ENCODE data around the gene PDE11A.
"Not testable (repeated sequence)": the region's sequence is repeated elsewhere in the genome, so short reads cannot be mapped to it uniquely, and the experiment has no call there.

Gene PDE11A

DNA sequence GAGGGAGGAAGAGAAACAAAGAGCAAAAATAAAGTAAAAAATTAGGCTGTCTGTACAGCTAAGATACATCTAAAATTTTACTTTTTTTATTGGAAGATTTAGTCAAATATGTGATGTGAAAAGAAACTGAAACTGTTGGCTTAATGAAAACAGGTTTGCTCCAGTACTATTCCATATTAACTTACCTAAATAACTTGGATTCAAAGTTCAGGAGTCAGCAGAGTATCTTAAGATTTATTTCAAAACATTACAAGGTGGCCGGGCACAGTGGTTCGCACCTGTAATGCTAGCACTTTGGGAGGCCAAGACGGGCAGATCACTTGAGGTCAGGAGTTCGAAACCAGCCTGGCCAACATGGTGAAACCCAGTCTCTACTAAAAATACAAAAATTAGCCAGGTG is 197.9 kb downstream of the PDE11A start:
- Histone ChIP-seq H3K36me3 (ENCODE audit: insufficient read depth, low read length) (no peaks in the 10 kb centered on the region), H3K4me3 (ENCODE audit: low read length) (no peak overlapping the region), H3K4me1 (ENCODE audit: control insufficient read depth, insufficient read depth, low read length) (no peaks in the 10 kb centered on the region), H3K27me3 (ENCODE audit: control insufficient read depth, insufficient read depth, low read length) (no peaks in the 10 kb centered on the region), H3K4me2 (ENCODE audit: low read length) (no peak overlapping the region), H3K9me3 (replicated peaks; ENCODE audit: low read length) (no peaks in the 10 kb centered on the region), H3K9ac (ENCODE audit: low read depth, low read length) (no peak overlapping the region)

DNA sequence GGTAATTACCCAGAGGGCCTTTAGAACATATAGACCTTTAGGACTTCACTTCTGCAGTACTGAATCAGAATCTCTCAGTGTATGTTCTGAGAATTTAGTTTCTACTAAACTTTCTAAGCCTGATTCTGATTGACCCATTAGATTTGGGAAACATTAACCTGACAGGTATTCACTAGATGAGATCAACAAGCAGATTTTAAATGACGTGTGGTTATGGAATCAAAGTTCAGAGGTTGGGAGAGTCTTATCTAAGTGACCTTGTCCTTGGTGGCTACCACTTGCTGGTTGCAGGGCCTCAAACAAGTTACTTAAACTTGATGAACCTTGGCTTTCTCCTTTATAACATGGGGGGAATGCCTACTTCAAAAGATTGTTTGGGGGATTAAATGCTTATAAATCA is 198.7 kb downstream of the PDE11A start:
- no peaks in the 10 kb centered on the region for H3K9me3 ChIP-seq (replicated peaks; ENCODE audit: low read length)
- H3K4me1 ChIP-seq (ENCODE audit: control insufficient read depth, insufficient read depth, low read length) = no peaks in the 10 kb centered on the region
- no peak overlapping the region for H3K4me3 ChIP-seq (ENCODE audit: low read length)
- no peaks in the 10 kb centered on the region for H3K36me3 ChIP-seq (ENCODE audit: insufficient read depth, low read length)
- no peak overlapping the region for H3K9ac ChIP-seq (ENCODE audit: low read depth, low read length)
- H3K27me3 ChIP-seq (ENCODE audit: control insufficient read depth, insufficient read depth, low read length) = no peaks in the 10 kb centered on the region
- no peak overlapping the region for H3K4me2 ChIP-seq (ENCODE audit: low read length)

DNA sequence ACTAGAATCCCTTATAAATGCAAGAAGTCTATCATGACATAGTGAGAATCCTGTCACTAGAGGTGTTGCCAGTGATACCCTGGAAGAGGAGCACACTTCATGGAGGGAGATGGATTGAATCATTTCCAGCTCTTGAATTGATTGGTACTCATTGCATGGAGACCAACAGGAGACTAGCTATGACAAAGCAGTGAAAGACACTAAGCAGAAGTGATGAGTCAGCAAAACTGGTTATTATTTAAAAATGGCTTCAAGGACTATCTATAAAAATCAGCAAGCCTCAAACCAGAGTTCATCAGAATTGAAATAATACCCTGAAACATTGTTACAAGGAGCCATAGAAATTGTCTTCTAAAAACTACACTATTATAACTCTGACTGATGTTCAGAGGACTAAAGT is 200.3 kb downstream of the PDE11A start:
- Histone ChIP-seq H3K9ac (ENCODE audit: low read depth, low read length) (no peak overlapping the region), H3K4me3 (ENCODE audit: low read length) (no peak overlapping the region), H3K4me2 (ENCODE audit: low read length) (no peak overlapping the region), H3K4me1 (ENCODE audit: control insufficient read depth, insufficient read depth, low read length) (no peaks in the 10 kb centered on the region), H3K9me3 (replicated peaks; ENCODE audit: low read length) (no peaks in the 10 kb centered on the region), H3K36me3 (ENCODE audit: insufficient read depth, low read length) (no peaks in the 10 kb centered on the region), H3K27me3 (ENCODE audit: control insufficient read depth, insufficient read depth, low read length) (no peaks in the 10 kb centered on the region)

DNA sequence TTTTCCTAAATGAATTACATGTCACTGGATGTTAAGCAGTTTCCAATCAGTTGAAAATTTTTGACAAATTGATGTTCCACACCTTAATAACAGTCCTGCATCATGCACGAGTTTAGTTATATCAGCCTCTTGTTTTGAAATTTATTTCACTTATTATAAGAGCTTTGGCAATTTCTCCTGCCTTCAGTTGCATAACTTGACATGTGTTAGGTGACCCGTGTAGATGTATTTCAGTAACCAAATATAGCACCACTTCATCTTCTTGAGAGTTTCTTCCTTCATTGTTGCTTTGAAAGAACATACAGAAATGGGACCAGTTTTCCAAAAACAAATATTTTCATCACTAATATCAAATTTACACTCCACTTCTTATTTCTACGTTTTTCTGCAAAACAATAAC is 202.7 kb downstream of the PDE11A start:
- H3K9ac ChIP-seq (ENCODE audit: low read depth, low read length) = no peak overlapping the region
- H3K4me1 ChIP-seq (ENCODE audit: control insufficient read depth, insufficient read depth, low read length) = no peaks in the 10 kb centered on the region
- no peaks in the 10 kb centered on the region for H3K27me3 ChIP-seq (ENCODE audit: control insufficient read depth, insufficient read depth, low read length)
- no peak overlapping the region for H3K4me2 ChIP-seq (ENCODE audit: low read length)
- no peaks in the 10 kb centered on the region for H3K36me3 ChIP-seq (ENCODE audit: insufficient read depth, low read length)
- H3K4me3 ChIP-seq (ENCODE audit: low read length) = no peak overlapping the region
- no peaks in the 10 kb centered on the region for H3K9me3 ChIP-seq (replicated peaks; ENCODE audit: low read length)

DNA sequence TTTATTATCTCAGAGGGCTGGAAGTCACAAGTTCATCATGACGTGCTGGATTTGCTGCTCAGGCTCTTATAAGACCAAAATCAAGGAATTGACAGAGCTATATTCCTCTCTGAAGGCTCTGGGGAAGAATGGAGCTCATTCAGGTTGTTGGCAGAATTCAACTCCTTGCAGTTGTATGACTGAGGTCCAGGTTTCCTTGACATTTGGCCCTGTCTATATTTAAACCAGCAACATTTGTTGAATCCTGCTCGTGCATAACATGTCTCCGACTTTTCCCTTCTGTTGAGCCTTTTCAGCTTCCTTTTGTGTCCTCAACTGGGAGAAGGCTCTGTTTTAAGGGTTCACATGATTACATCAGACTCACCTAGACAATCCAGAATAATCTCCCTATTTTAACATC is 203.4 kb downstream of the PDE11A start:
- H3K4me2 ChIP-seq (ENCODE audit: low read length) = no peak overlapping the region
- no peak overlapping the region for H3K4me3 ChIP-seq (ENCODE audit: low read length)
- no peaks in the 10 kb centered on the region for H3K4me1 ChIP-seq (ENCODE audit: control insufficient read depth, insufficient read depth, low read length)
- no peaks in the 10 kb centered on the region for H3K9me3 ChIP-seq (replicated peaks; ENCODE audit: low read length)
- H3K27me3 ChIP-seq (ENCODE audit: control insufficient read depth, insufficient read depth, low read length) = no peaks in the 10 kb centered on the region
- no peaks in the 10 kb centered on the region for H3K36me3 ChIP-seq (ENCODE audit: insufficient read depth, low read length)
- no peak overlapping the region for H3K9ac ChIP-seq (ENCODE audit: low read depth, low read length)

DNA sequence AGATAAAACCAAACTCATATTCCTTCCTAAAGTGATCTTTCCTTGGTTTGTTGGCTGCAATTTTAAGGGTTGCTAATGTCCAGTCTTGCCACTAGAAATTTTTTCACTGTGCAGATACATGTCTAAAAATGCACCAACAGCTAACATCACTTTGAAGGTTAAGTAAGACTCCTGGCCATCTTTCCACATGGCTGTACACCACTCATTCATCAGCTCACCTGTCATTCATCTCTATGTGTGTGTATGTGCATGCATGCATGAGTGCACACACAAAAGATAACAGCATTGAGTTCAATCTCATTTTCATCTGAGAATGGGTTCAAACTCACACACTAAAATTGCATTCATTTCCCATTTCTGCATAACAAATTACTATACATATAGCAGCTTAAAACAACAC is 203.8 kb downstream of the PDE11A start:
- H3K9ac ChIP-seq (ENCODE audit: low read depth, low read length) = no peak overlapping the region
- H3K4me2 ChIP-seq (ENCODE audit: low read length) = no peak overlapping the region
- no peaks in the 10 kb centered on the region for H3K4me1 ChIP-seq (ENCODE audit: control insufficient read depth, insufficient read depth, low read length)
- H3K27me3 ChIP-seq (ENCODE audit: control insufficient read depth, insufficient read depth, low read length) = no peaks in the 10 kb centered on the region
- H3K9me3 ChIP-seq (replicated peaks; ENCODE audit: low read length) = no peaks in the 10 kb centered on the region
- H3K4me3 ChIP-seq (ENCODE audit: low read length) = no peak overlapping the region
- H3K36me3 ChIP-seq (ENCODE audit: insufficient read depth, low read length) = no peaks in the 10 kb centered on the region

DNA sequence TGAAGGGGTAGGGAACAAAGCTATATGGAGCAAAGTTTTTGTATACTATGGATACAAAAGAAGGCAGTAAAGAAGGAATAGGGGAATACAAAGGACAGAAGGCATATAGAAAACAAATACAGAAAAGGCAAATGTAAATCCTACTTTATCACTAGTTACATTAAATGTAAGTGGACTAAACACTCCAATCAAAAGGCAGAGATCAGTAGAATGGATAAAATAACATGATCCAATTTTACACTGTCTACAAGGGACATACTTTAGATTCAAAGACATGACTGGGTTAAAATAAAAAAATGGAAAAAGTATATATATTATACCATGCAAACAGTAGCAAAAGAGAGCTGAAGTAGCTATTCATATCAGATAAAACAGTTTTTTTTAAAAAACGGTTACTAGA is 215.0 kb downstream of the PDE11A start:
- no peaks in the 10 kb centered on the region for H3K9me3 ChIP-seq (replicated peaks; ENCODE audit: low read length)
- H3K27me3 ChIP-seq (ENCODE audit: control insufficient read depth, insufficient read depth, low read length) = no peaks in the 10 kb centered on the region
- H3K9ac ChIP-seq (ENCODE audit: low read depth, low read length) = no peak overlapping the region
- no peak overlapping the region for H3K4me3 ChIP-seq (ENCODE audit: low read length)
- H3K4me2 ChIP-seq (ENCODE audit: low read length) = no peak overlapping the region
- H3K36me3 ChIP-seq (ENCODE audit: insufficient read depth, low read length) = no peaks in the 10 kb centered on the region
- no peaks in the 10 kb centered on the region for H3K4me1 ChIP-seq (ENCODE audit: control insufficient read depth, insufficient read depth, low read length)

DNA sequence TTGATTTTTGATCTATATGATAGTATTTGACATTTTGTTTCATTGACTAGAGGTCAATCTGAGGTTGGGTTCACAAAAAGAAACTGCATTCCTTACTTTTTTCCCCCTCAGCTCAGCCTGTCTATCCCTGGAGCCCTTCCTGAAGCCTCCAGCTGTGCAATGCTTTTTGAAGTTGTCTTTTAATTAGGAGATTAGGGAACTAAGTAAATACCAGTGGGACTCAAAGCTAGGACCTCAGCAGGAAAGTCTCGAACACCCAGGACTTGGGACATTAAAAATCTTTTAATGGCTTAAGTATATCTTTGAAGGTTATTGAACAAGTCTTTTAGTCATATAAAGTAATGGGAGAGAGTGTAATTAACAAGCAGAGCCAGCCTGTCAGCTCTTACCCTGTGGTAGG is 220.2 kb downstream of the PDE11A start:
- Histone ChIP-seq H3K36me3 (ENCODE audit: insufficient read depth, low read length) (no peaks in the 10 kb centered on the region), H3K4me1 (ENCODE audit: control insufficient read depth, insufficient read depth, low read length) (no peaks in the 10 kb centered on the region), H3K27me3 (ENCODE audit: control insufficient read depth, insufficient read depth, low read length) (no peaks in the 10 kb centered on the region), H3K4me2 (ENCODE audit: low read length) (no peak overlapping the region), H3K4me3 (ENCODE audit: low read length) (no peak overlapping the region), H3K9ac (ENCODE audit: low read depth, low read length) (no peak overlapping the region), H3K9me3 (replicated peaks; ENCODE audit: low read length) (no peaks in the 10 kb centered on the region)

DNA sequence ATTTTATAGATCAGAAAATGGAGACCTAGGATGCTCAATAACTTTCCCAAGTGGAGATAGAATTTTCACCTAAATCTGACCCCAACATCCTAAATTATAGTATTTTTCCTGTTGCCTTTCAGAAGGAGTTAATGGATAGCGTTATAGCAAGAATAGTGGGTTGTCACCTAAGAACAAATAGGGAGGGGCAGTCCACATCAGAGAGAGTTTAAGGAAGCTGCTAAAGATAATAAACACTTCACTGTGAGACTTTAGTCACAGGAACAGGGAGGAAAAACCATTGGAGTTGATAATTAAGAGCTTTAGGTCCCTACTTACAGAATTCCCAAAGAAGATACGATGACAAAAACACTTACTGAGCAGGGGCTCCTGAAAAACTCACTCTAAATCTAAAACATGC is 229.4 kb downstream of the PDE11A start:
- Histone ChIP-seq H3K9ac (ENCODE audit: low read depth, low read length) (no peak overlapping the region), H3K36me3 (ENCODE audit: insufficient read depth, low read length) (no peaks in the 10 kb centered on the region), H3K27me3 (ENCODE audit: control insufficient read depth, insufficient read depth, low read length) (no peaks in the 10 kb centered on the region), H3K4me1 (ENCODE audit: control insufficient read depth, insufficient read depth, low read length) (no peaks in the 10 kb centered on the region), H3K4me3 (ENCODE audit: low read length) (no peak overlapping the region), H3K4me2 (ENCODE audit: low read length) (no peak overlapping the region), H3K9me3 (replicated peaks; ENCODE audit: low read length) (no peaks in the 10 kb centered on the region)

DNA sequence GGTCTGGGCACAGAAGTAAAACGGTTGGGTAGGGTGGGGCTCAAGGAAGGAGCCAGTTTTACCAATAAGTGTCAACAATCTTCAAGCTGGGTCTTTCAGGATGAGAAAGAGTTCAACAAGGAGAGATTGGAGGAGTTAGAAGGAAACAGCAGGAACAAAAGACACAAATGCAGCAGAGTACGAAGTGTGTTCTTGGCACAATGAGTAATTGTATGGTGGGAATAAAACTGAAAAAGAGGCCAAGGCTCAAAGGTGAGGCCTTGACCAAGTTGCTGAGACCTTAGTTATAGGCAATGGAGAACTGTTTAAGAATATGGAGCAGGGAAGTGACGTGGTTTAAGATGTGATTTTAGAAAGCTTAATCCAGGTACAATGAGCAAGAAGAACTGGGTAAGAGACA is 230.3 kb downstream of the PDE11A start:
- Histone ChIP-seq H3K36me3 (ENCODE audit: insufficient read depth, low read length) (no peaks in the 10 kb centered on the region), H3K27me3 (ENCODE audit: control insufficient read depth, insufficient read depth, low read length) (no peaks in the 10 kb centered on the region)

DNA sequence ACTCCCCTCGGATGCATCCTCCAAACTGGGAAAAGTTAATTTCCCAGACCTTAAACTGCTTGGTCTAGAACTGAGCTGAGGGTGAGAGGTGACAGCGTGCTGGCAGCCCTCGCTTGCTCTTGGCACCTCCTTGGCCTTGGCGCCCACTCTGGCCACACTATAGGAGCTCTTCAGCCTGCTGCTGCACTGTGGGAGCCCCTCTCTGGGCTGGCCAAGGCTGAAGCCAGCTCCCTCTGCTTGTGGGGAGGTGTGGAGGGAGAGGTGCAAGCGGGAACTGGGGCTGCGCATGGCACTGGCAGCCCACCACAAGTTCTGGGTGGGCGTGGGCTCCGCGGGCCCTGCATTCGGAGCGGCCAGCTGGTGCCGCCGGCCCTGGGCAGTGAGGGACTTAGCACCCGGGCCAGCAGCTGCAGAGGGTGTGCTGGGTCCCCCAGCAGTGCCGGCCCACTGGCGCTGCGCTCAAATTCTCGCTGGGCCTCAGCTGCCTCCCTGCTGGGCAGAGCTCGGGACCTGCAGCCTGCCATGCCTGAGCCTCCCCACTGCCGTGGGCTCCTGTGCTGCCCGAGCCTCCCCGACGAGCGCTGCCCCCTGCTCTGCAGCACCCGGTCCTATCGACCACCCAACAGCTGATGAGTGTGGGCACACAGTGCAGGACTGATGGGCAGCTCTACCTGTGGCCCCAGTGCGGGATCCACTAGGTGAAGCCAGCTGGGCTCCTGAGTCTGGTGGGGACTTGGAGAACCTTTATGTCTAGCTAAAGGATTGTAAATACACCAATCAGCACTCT is 237.0 kb downstream of the PDE11A start:
- not testable (repeated sequence) for H3K4me1 ChIP-seq (ENCODE audit: control insufficient read depth, insufficient read depth, low read length); H3K4me2 ChIP-seq (ENCODE audit: low read length); H3K9me3 ChIP-seq (replicated peaks; ENCODE audit: low read length); H3K4me3 ChIP-seq (ENCODE audit: low read length); H3K36me3 ChIP-seq (ENCODE audit: insufficient read depth, low read length); H3K27me3 ChIP-seq (ENCODE audit: control insufficient read depth, insufficient read depth, low read length); H3K9ac ChIP-seq (ENCODE audit: low read depth, low read length)

More for the DNA sequence above, 230.3 kb downstream of the PDE11A start:
- Histone ChIP-seq H3K4me2 (ENCODE audit: low read length) (no peak overlapping the region), H3K4me3 (ENCODE audit: low read length) (no peak overlapping the region), H3K9me3 (replicated peaks; ENCODE audit: low read length) (no peaks in the 10 kb centered on the region), H3K9ac (ENCODE audit: low read depth, low read length) (no peak overlapping the region), H3K4me1 (ENCODE audit: control insufficient read depth, insufficient read depth, low read length) (no peaks in the 10 kb centered on the region)

DNA sequence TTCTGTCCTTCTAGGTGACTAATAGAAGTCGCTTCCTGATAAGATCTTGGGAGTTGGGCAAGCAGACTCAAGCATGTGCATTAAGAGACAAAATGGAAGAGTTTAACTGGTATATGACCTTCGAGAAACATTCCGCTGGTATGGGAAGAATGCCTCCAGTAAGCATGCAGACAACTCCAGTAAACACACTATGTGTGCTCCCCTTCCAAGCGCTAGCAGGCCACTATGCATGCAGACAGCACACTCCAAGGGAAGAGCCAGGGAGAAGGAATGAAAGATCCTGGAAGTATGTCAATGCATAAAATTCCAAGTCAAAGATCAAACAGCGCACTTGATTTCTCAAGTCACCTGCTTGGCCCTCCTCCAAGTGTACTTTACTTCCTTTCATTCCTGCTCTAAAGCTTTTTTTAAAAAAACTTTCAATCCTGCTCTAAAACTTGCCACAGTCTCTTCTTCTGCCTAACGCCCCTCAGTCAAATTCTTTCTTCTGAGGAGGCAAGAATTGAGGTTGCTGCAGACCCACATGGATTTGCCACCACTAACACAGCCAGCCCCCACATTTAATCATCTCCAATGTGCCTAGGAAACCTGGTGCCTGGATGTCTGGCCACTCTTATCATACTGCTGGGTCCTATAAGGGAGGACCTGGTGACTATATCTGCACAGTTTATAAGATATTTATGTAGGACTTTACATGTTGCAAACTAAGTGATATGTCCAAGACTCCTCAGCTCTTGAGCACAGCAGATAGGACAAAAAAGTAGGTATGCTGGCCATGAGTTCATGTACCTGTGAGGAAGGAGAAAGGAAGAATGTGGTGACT is 239.8 kb downstream of the PDE11A start:
- no peak overlapping the region for H3K9ac ChIP-seq (ENCODE audit: low read depth, low read length)
- no peaks in the 10 kb centered on the region for H3K4me1 ChIP-seq (ENCODE audit: control insufficient read depth, insufficient read depth, low read length)
- H3K4me2 ChIP-seq (ENCODE audit: low read length) = no peak overlapping the region
- no peaks in the 10 kb centered on the region for H3K36me3 ChIP-seq (ENCODE audit: insufficient read depth, low read length)
- H3K9me3 ChIP-seq (replicated peaks; ENCODE audit: low read length) = no peaks in the 10 kb centered on the region
- no peak overlapping the region for H3K4me3 ChIP-seq (ENCODE audit: low read length)
- no peaks in the 10 kb centered on the region for H3K27me3 ChIP-seq (ENCODE audit: control insufficient read depth, insufficient read depth, low read length)

Measured in skeletal muscle satellite cell (primary cell).